GM04503 (cell line): ENCODE data around the gene ZBTB7C.

Source experiments
- DNase-seq: peaks from one replicate; pipeline ENCODE4 v3.0.0-alpha.2; 2012; ENCODE audit warnings: low read depth

ZBTB7C gene

DNA sequence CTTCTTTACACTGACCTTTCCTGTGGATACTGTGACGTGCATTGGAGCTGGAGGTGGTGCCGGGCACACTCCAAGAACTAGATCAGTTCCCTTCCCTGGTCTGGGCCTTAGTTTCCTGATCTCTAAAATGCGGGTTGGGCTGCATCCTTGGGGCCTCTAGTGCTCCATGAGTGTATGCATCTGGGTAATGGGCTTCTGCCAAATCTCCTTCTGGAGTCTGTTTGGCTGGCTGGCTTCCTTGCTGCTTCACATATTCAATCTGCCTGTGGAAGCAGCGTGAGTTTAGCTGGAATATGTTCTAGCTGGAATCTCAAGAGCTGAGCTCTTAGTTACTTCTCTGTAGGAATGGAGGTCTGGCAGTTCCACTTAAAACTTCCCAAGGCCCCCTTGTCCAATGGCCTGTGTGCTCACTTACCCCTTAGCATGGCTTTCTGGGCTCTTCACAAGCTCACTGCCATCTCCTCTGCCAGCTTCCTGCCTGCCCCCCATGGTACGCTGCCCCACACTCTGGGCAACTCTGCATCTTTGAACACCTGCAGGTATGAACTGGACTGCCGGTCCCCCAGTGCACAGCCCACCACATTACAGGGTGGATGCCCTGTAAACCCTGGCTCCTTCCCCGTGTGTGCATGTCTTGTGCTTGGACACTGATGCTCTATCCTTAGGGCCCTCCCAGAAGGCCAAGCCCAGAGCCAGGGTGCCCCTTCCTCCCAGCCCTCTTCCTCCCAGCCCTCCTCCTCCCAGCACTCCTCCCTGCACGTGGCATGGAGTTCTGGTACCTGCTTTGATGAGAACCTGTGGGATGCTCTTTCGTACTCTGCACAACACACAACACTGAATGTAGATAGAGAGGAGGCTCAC is 375.2 kb downstream of the ZBTB7C start:
- no peak for DNase-seq

GRCh38 chr18:48032876-48033789 is 376.1 kb downstream of the ZBTB7C start:
- DNase-seq: no peak

GRCh38 chr18:48031641-48032040 is 377.5 kb downstream of the ZBTB7C start:
- no peak for DNase-seq

GRCh38 chr18:48030616-48031480 is 378.3 kb downstream of the ZBTB7C start:
- no peak for DNase-seq

GRCh38 chr18:48029296-48029986 is 379.7 kb downstream of the ZBTB7C start:
- DNase-seq: no peak

GRCh38 chr18:48028696-48029095 is 380.5 kb downstream of the ZBTB7C start:
- DNase-seq: no peak

GRCh38 chr18:48028081-48028480 is 381.1 kb downstream of the ZBTB7C start:
- DNase-seq: no peak

DNA sequence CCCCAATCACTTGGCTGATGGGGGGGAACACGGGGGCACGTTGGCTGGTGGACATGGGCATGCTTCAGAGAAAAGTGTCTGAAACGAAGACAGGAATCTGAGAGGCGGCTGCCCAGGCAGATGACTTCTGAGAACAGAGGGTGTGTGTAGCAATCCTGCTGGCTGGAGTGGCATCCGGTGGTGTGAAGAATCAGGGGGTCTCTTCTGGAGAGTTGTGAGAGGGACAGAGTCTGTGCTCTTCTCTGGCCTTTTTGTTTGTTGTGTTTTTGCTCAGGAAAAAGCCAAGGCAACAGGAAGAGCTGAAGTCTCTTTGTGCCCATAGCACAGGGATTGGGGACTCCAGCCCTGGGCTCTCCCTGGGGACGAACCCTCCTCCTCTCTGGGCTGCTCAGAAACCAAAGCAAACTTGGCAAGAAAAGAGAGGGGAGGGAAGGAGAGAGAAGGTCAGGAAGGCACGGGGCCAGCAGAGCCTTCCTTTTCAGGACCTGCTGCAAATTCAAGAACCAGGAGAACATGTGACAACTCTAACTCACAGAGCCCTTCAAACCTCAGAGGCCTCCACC is 381.7 kb downstream of the ZBTB7C start:
- DNase-seq: no peak

GRCh38 chr18:48026216-48026615 is 383.0 kb downstream of the ZBTB7C start:
- DNase-seq: no peak

DNA sequence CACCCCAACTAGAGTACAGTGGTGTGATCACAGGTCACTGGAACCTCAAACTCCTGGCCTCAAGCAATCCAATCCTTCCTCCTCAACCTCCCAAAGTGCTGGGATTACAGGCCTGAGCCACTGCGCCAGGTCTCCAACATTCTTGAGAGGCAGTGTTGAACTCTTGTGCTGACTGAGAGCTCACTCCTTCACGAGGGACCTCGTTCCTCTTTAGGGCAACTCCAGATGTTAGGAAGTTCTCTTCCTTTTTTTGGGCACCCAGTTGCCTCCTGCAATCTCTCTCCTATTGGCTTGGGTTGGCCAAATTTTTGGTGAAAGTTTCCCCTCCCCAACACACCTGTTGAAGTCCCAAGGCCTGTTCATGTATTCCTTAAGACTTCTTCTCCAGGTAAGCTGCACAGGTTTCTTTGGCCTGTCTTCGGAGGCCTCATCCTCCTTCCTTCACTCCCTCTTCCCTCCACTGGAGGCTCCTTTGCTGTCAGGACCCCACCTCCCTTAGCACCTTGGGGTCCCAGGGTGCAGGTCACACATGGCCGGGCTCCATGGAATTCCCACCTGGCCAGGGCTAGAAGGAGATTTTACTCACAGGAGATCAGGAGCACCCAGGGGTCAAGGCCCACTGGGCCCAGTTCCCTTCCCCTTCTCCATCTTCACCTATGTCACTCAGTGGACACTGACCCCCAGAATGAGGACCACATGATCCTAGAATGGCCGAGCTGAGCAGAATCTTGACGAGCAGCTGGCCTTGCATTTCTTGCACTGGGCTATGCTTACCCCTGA is 384.1 kb downstream of the ZBTB7C start:
- no peak for DNase-seq

- no peak for DNase-seq
Observed at GRCh38 chr18:48024009-48024512, 385.1 kb downstream of the ZBTB7C start.

DNA sequence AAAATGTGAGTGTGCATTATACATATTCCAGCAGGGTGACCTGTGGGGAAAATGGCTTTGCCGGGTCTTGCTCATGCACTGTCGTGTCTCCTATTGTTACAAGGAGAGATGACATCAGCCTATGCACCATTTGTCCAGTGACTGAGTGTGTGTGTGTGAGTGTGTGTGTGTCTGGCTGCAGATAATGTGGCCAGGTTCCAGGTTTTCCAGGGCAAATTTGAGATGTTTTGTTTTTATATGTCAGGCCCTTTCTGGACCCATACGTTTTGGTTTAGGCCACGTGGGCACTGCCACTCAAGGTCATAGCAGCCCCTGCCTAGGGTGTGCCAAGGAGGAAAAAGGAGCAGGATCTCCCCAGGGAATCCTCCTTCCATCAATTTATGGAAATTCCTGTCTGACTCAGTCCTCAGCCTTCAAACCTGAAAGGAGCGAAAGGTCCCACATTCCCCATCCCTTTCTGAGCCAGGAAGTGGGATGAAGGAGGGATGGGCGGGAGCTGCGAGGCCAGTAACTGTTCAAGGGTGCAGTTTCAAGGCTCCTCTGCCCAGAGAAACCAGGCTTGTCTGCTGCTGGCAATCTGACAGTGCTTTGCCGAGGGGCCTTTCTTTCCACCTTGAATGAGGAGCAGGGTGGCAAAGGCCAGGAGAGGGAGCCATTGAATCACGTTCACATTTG is 385.7 kb downstream of the ZBTB7C start:
- no peak for DNase-seq

GRCh38 chr18:48022531-48023329 is 386.5 kb downstream of the ZBTB7C start:
- DNase-seq: no peak

DNA sequence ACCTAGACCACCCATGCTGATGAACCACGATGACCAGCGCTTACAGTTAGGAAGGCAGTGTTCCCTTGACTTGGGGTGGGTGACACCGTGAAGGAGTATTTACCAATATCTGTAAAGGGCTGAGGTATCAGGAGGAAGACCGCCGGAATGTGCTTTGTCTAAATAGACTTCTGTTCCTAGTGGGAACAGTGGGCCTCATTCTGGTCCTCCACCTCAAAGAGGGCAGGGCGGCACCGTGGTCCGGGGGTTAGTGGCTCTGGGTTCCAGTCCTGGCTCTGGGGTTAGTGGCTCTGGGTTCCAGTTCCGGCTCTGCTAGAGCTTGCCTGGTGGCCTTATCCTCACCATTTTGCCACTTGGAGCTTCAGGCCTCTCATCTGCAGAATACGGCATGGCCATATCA is 387.2 kb downstream of the ZBTB7C start:
- no peak for DNase-seq

DNA sequence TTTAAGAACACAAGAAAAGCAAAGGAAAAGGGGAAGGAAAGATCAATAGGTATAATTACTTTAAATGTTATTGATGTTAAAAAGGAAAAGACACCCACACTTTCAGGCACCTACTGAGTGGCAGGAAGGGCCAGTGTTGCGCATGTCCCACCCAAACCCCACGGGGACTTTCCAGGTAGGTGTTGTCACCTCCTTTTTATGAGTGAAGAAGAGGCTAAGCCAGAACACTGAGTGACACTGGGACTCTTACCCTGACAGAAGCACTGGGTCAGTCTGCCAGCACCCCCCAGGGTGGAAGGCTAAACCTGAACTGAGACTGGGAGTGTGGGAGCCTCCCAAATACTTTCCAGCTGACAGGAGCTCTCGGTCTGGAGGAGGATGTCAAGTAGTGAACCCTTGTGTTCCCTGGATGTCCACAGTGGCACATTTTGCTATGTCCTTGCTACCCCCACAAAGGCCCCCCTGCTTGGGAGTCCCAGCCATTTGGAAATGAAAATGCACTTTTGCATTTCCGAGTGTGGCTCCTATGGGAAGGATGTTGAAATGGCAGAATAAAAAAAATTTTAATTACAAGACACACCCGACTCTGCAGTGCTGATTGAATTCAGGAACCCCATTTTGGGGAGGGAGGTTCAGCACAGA is 387.8 kb downstream of the ZBTB7C start:
- DNase-seq: no peak

GRCh38 chr18:48020337-48021250 is 388.6 kb downstream of the ZBTB7C start:
- DNase-seq: no peak
